Esophagus squamous epithelium (tissue), 5 donors: ENCODE results near the gene MYBL2. TPM values are rescaled to one million over a fixed set of nuclear protein-coding genes. Genes with fewer than 3 reads are reported as not detected.
A peak's percentile ranks its signal among the peaks of the same experiment; 100 is the strongest.

ENCODE experiments used
- DNase-seq: peaks from one replicate; lab custom pipeline; 2025; lab: John Stamatoyannopoulos, UW
- H3K27ac ChIP-seq, 4 donors: fragments of 200-600 bp; sonication (generic); one replicate each; pipeline ENCODE4 v1.5.1; 2016 to 2019; ENCODE audit warnings: mild to moderate bottlenecking in 1 of 4
- H3K27me3 ChIP-seq, 4 donors: fragments of 200-600 bp; sonication (generic); 1 replicate in 3 of 4; 2 replicates in 1 of 4; pipeline versions ENCODE4 v1.5.1 to v1.6.0; 2017 to 2021; ENCODE audit warnings: antibody characterized with exemption in 1 of 4
- H3K36me3 ChIP-seq, 3 donors: fragments of 200-600 bp; sonication (generic); one replicate each; pipeline ENCODE4 v1.5.1; 2016 to 2019
- H3K4me1 ChIP-seq, 3 donors: fragments of 200-600 bp; sonication (generic); one replicate each; pipeline ENCODE4 v1.5.1; 2017 to 2019
- H3K4me3 ChIP-seq, 4 donors: fragments of 200-600 bp; sonication (generic); 1 replicate in 3 of 4; 2 replicates in 1 of 4; pipeline ENCODE4 v1.5.1; 2016 to 2019; ENCODE audit warnings: mild to moderate bottlenecking in 2 of 4, moderate library complexity in 1 of 4
- H3K9me3 ChIP-seq, 3 donors: fragments of 200-600 bp; sonication (generic); one replicate each; pipeline ENCODE4 v1.5.1; 2016 to 2019
- POLR2A ChIP-seq, 4 donors: fragments of 450-650 bp; IDR thresholded peaks; one replicate each; pipeline ENCODE4 v1.6.1; 2017; ENCODE audit warnings: antibody characterized with exemption in 4 of 4, mild to moderate bottlenecking in 4 of 4, moderate library complexity in 3 of 4
- WGBS, 2 donors: methylation state at CpG; one replicate each; pipeline ENCODE4 v1.1.5; 2018; 5-methylcytosine and 5-hydroxymethylcytosine counted together
- intact Hi-C: fragments of 100-400 bp; cut with DNase I; formaldehyde crosslinking; loops from one replicate; pipeline ENCODE4 v1.15.0; 2022
- total RNA-seq, 4 donors: library from RNA; depleted of rRNA; stranded (reverse); fragments of >200 nt; gene quantifications; one replicate each; pipeline ENCODE4 v1.1.0, GENCODE V29; 2016
- TF ChIP-seq, protein P1 (sequence below), 6 experiments: fragments of 450-650 bp in 4 of 6; fragments of 200-600 bp in 2 of 6; sonication (generic) in 2 of 6; IDR thresholded peaks; one replicate each; pipeline ENCODE4 v1.5.1; 2016 to 2019; ENCODE audit warnings: antibody characterized with exemption in 6 of 6, mild to moderate bottlenecking in 4 of 6, moderate library complexity in 4 of 6
- donor health status: DM: yes; HTN: yes; CAD: no.

MYBL2 gene
- total RNA-seq, 4 donors from 2014 or later, result 3.1 to 19.9 (median 11.9) TPM

DNA sequence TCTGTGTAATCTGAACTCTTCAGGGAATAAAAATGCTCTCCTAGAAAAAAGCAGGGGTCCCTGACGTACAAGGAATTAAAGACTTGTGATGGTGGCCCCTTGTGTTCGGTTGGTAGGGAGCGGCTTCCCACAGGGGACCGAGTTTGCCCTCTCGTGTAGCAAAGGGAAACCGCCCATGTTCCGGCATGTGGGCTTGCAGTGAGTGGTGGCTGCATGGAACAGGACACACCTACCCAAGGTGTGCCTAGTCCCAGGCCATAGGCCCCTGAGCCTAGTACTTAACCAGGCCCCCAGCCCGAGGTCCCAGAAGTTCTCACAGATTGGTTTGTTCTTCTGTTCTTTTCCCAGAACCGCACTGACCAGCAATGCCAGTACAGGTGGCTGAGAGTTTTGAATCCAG, 15.5 kb downstream of the MYBL2 start:
- intact Hi-C loops, result no loop called here
- no peaks in the 10 kb centered on the region for H3K36me3 ChIP-seq

DNA sequence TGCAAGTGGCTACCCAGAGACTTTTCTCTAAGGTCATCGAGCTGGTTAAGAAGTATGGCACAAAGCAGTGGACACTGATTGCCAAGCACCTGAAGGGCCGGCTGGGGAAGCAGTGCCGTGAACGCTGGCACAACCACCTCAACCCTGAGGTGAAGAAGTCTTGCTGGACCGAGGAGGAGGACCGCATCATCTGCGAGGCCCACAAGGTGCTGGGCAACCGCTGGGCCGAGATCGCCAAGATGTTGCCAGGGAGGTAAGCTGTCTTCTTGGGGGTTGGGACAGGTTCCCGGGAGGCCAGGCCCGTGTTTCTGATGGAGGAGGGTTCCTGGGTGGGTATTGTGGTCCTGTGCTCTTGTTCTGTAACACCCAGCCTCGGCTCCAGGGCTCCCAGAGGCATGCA, 19.9 kb downstream of the MYBL2 start:
- Histone ChIP-seq H3K4me1 (no peaks in the 10 kb centered on the region), H3K4me3 (no peak overlapping the region), H3K27me3 (no peaks in the 10 kb centered on the region), H3K9me3 (no peaks in the 10 kb centered on the region), H3K36me3 (no peaks in the 10 kb centered on the region), H3K27ac (no peak overlapping the region)
- 97% methylated on average over 5 of the region's 13 CpGs; no CpG with 5 or more reads in 1 of the 2 donors for WGBS, 2 donors
- intact Hi-C loops, result no loop called here
- DNase-seq, result no peak
- TF ChIP-seq, protein P1, sequence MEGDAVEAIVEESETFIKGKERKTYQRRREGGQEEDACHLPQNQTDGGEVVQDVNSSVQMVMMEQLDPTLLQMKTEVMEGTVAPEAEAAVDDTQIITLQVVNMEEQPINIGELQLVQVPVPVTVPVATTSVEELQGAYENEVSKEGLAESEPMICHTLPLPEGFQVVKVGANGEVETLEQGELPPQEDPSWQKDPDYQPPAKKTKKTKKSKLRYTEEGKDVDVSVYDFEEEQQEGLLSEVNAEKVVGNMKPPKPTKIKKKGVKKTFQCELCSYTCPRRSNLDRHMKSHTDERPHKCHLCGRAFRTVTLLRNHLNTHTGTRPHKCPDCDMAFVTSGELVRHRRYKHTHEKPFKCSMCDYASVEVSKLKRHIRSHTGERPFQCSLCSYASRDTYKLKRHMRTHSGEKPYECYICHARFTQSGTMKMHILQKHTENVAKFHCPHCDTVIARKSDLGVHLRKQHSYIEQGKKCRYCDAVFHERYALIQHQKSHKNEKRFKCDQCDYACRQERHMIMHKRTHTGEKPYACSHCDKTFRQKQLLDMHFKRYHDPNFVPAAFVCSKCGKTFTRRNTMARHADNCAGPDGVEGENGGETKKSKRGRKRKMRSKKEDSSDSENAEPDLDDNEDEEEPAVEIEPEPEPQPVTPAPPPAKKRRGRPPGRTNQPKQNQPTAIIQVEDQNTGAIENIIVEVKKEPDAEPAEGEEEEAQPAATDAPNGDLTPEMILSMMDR (IDR thresholded peaks at IDR 0.05), result no peak
- no peak for TF ChIP-seq POLR2A (IDR thresholded peaks at IDR 0.05)

More for the DNA sequence above, 15.5 kb downstream of the MYBL2 start:
- WGBS, 2 donors, result 67 to 98% methylated on average over 1 to 8 of the region's 9 CpGs
- H3K9me3 ChIP-seq, result no peaks in the 10 kb centered on the region
- peak overlapping the region in 1 of 4 donors; percentile 28 for H3K27ac ChIP-seq
- no peak overlapping the region for H3K4me3 ChIP-seq
- no peaks in the 10 kb centered on the region for H3K27me3 ChIP-seq
- no peaks in the 10 kb centered on the region for H3K4me1 ChIP-seq
- no peak for DNase-seq
- no peak for TF ChIP-seq POLR2A (IDR thresholded peaks at IDR 0.05)

DNA sequence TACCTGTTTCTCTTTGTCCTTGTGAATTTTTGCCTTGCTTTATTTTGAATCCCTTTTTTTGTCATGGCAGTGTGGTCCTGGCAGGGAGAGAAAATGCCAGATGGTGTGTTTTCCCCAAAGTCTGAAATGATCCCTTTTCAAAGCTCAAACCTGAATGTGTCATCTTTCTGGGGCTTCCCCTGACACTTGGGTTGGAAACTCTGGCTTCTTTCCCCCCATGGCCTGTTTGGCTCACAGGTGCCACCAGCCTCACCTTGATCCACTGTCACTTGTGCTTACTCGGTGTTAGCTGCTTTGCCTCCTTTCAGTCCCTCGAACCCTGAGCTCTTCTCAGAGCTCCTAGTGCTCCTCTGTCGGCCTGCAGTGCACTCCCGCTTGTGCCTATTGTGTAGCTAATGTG, 22.3 kb downstream of the MYBL2 start:
- TF ChIP-seq POLR2A (IDR thresholded peaks at IDR 0.05), result no peak
- TF ChIP-seq, protein P1 (IDR thresholded peaks at IDR 0.05), result no peak
- no peaks in the 10 kb centered on the region for H3K27me3 ChIP-seq
- H3K36me3 ChIP-seq, result no peaks in the 10 kb centered on the region
- intact Hi-C loops, result no loop called here
- no peak for DNase-seq
- H3K9me3 ChIP-seq, result no peaks in the 10 kb centered on the region
- 85 to 90% methylated on average over 4 of the region's 4 CpGs for WGBS, 2 donors
- no peak overlapping the region for H3K4me3 ChIP-seq
- H3K4me1 ChIP-seq, result no peaks in the 10 kb centered on the region
- no peak overlapping the region for H3K27ac ChIP-seq

DNA sequence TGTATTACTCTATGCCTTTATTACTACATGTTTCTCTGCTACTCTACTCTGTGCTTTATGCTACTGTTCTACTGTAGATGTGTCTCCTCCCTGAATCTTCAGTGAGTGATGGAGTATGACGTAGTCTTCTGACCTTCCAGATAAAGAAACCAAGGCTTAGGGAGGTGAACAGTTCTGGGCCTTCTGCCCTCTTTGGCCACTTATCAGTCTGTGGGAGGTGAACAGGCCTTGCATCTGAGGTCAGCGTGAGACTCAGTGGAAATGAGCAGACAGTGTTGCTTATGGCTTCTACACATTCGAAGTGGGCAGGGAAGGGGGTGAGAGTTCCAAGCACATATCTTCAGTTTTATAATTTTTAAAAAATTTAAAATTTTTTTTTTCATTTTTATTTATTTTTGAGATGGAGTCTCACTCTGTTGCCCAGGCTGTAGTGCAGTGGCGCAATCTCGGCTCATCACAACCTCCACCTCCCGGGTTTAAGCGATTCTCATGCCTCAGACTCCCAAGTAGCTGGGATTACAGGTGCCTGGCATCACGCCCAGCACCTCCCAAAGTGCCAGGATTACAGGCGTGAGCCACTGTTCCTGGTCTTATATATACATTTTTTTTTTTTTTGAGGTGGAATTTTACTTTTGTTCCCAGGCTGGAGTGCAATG, 24.2 kb downstream of the MYBL2 start:
- WGBS, 2 donors, result 81 to 90% methylated on average over 9 of the region's 9 CpGs
- Histone ChIP-seq H3K4me1 (no peaks in the 10 kb centered on the region), H3K9me3 (no peaks in the 10 kb centered on the region), H3K27me3 (no peaks in the 10 kb centered on the region), H3K36me3 (no peaks in the 10 kb centered on the region), H3K4me3 (no peak overlapping the region), H3K27ac (no peak overlapping the region)
- TF ChIP-seq, protein P1 (IDR thresholded peaks at IDR 0.05), result no peak
- TF ChIP-seq POLR2A (IDR thresholded peaks at IDR 0.05), result no peak
- DNase-seq, result no peak
- intact Hi-C loops, result no loop called here

DNA sequence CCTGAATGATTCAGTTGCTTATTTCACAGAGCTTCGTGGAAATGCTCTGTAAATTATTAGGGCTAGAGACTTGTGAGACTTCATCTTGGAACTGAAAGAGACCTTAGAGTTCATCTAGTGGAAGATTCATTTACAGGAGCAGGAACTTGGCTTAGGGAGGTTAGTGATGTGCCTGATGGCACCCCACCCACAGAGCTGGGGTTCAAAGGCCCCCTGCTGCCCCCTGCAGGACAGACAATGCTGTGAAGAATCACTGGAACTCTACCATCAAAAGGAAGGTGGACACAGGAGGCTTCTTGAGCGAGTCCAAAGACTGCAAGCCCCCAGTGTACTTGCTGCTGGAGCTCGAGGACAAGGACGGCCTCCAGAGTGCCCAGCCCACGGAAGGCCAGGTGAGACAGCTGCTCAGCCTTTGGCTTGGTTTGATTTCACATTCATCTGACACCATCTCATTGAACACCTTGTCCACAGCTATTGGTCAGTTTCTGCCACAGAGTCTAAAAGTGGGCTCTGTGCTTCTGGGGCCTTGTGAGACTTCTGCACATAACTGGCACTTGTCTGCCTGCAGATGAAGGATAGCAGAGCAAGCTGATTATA, 25.1 kb downstream of the MYBL2 start:
- Histone ChIP-seq H3K27me3 (no peaks in the 10 kb centered on the region), H3K4me1 (no peaks in the 10 kb centered on the region), H3K9me3 (no peaks in the 10 kb centered on the region), H3K27ac (no peak overlapping the region), H3K4me3 (no peak overlapping the region), H3K36me3 (no peaks in the 10 kb centered on the region)
- WGBS, 2 donors, result 82 to 86% methylated on average over 1 to 5 of the region's 5 CpGs
- DNase-seq, result no peak
- intact Hi-C loops, result no loop called here
- TF ChIP-seq, protein P1 (IDR thresholded peaks at IDR 0.05), result peak; percentile 19 to 56 (median 37)
- TF ChIP-seq POLR2A (IDR thresholded peaks at IDR 0.05), result no peak
